GDM1 (cell line): Measurements from ENCODE around the gene MECR.

ENCODE experiments used
- DNase-seq: peaks from one replicate; lab custom pipeline; 2025; lab: John Stamatoyannopoulos, UW

MECR gene

DNA sequence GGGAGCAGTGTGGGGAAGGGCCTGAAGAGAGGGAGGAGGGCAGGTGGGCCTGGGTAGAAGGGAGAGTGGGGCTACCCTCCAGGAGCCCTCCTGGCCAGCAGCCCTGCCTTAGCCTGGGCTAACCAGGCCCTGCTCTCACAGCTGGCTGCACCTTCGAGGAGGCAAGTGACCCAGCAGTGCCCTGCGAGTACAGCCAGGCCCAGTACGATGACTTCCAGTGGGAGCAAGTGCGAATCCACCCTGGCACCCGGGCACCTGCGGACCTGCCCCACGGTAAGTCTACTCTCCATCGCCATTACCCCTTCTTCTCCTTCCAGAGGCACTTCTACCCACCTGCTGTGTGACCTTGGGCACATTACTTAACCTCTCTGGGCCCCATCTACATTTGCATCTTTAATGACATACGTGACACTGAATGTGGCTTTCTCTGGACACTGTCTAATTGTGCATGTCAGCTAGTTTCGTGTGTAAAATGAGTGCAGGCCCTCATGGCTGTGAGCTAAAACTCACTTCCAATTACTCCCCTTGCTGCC, 24.5 kb upstream of the MECR start:
- no peak for DNase-seq

DNA sequence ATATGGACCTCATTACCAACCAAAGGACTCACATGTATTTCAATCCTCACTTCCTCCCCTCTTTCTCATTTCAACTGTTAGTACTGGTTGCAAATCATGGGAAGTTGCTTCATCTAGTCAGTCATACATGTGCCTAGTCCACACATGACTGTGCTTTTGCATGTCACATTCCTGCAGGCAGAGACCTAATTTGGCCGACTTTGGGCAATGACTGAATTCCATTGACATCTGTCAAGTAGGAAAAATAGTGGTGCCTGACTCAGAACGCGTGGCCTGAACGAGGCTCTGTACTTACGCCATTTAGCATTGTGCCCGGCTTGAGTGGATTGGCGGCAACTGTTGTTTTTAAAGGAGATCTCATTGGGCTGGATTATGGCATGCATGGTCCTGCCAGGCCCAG, 23.6 kb upstream of the MECR start:
- no peak for DNase-seq

- DNase-seq = no peak
Observed at GRCh38 chr1:29253180-29253579, 22.4 kb upstream of the MECR start.

DNA sequence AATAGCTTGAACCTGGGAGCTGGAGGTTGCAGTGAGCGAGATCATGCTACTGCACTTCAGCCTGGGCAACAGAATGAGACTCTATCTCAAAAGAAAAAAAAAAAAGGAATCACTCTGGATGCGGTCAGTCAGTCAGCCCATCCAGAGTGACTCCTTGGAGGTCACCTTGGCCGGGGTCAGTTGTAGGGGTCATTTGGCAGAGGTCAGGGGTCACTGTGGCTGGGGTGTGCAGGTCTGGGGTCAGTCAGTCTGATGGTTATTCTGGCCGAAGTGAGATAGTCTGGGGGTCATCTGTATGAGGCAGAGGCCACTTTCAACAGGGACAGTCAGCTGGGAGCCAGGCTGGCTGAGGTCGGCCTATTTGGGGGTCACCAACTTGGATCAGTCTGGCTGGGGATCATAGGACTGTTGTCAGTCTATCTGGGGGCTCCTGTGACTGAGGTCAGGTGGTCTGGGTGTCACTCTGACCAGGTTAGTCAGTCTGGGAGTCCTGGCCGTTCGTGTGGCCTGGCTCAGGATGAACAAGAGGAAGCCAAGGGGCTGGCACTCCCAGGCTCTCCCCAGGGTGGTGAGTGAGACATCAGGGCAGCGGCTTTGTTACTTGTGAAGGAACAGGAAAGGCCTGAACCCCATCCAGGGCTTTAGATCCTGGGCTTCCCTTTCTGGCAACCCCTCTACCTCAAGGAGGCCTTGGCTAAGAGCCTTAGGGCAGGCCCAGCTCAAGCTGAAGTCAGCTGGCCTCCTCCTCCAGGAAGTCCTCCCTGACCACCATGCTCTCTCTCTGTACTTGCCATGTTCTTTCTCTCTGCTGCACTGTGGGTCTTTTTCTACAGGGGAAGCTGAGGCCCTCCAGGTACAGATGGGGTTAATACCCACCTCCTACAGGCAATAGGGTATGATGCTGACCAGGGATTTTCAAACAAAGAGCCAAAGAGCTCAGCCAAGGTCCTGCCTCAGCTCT, 20.7 kb upstream of the MECR start:
- DNase-seq = no peak

DNA sequence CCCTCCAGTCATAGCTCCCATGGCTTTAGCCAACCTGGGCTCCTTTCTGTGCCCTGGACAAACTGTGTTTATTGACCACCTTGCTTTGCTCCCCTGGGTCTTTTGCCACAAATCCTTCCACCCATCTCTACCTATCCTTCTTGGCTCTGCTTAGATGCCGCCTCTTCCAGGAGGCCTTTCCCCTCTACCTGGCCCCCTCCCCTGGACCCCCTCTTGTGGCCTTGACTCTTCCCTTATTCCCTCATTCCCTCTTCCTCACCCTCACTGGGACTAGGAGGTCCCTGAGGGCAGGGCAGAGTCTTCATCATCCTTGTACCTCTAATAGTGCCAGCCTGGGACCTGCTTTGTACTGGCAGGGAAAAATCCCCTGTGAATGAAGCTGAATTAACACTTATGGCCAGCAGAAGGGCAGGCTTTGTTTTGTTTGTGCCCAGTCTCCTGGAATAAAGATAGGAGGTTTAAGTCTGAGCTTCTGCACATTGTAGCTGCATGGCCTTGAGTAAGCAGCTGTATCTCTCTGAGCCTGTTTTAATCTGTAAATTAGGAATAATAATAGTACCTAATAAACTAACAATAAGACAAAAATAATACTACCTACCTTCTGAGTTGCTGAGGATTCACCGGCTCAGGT, 19.3 kb upstream of the MECR start:
- no peak for DNase-seq

DNA sequence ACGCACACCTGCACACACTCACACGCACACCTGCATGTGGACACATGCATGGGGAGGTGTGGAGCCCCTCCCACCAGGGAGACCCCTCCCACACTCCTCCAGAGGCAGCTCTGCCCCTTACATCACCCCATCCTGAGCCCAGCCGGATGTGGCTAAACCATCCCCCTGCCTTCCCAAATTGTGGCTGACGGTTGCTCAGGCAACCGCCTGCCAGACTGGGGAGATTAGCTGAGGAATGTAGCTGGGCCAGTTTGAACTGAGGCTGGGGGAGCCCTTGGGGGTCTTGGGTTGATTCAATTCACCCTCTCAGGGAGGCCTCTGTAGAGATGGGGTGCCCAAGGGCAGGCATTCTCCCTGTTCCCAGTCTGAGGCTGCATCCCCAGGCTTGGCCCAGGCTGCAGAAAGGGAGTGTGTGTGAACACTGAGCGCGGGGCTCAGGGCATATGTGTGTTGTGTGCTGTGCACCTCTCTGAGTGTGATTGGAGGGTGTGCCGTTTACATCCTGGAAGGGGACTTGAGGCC, 18.5 kb upstream of the MECR start:
- no peak for DNase-seq

GRCh38 chr1:29248409-29248808, 17.7 kb upstream of the MECR start:
- DNase-seq = no peak

- no peak for DNase-seq
Observed at GRCh38 chr1:29247571-29248273, 17.0 kb upstream of the MECR start.

- no peak for DNase-seq
Observed at GRCh38 chr1:29247044-29247443, 16.3 kb upstream of the MECR start.

DNA sequence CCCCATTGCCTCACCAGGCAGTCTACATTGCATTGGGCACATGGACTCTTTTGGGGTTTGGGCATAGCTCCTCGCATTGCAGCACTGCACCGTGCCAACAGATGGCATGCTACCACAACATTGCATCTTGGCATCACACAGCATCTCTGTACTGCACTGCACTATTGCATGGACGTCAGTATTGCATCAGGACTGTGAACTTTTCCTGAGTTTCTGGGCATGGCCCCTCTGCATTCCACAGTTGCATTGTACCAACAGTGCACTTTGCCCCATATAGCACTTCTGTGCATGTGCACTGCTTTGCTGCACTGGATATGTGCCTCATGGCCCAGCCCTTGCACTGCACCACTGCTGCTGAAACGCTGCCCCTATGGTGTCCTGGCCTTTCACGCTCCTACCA, 15.1 kb upstream of the MECR start:
- DNase-seq = no peak

DNA sequence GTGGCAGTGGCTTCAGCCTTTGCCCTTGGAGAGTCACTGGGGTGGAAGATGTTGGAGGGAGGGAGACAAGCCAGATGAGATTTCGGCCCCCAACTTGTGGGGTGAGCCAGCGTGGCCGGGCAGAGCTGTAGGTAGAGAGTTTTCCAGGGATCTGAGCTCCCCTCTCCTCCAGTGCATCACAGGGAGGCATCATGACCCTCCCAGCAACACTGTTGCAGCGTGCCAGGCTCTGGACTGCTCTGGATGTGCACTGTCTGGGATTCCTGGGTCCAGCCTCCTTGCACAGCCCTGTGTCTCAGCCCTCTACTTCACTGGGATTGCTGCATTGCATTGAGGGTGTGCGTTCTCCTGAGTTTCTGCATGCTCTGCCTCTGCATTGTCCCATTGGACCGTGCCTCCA, 14.5 kb upstream of the MECR start:
- no peak for DNase-seq

GRCh38 chr1:29243871-29244200, 13.1 kb upstream of the MECR start:
- no peak for DNase-seq

- no peak for DNase-seq
Observed at GRCh38 chr1:29243023-29243870, 12.5 kb upstream of the MECR start.

- DNase-seq = no peak
Observed at GRCh38 chr1:29240986-29241385, 10.3 kb upstream of the MECR start.

- no peak for DNase-seq
Observed at GRCh38 chr1:29240400-29240837, 9.7 kb upstream of the MECR start.

- no peak for DNase-seq
Observed at GRCh38 chr1:29239142-29239541, 8.4 kb upstream of the MECR start.

DNA sequence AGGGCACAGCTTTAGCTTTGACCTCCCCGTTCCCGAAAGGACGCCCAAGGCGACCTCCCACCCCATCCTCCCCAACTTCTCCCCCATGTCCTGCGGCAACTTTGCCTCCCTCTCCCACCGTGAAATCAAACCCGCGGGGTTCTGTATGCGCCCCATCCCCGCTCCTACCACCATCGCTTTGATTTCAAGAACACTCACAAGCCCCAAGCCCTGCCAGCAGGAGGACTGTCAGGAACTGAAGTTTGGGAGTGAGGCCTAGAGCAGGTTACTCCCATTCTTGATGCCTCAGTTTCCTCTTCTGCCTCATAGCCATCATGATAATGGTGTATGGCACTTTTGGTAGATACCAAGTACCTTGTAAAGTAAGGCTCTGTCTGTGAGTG, 7.9 kb upstream of the MECR start:
- DNase-seq = no peak

DNA sequence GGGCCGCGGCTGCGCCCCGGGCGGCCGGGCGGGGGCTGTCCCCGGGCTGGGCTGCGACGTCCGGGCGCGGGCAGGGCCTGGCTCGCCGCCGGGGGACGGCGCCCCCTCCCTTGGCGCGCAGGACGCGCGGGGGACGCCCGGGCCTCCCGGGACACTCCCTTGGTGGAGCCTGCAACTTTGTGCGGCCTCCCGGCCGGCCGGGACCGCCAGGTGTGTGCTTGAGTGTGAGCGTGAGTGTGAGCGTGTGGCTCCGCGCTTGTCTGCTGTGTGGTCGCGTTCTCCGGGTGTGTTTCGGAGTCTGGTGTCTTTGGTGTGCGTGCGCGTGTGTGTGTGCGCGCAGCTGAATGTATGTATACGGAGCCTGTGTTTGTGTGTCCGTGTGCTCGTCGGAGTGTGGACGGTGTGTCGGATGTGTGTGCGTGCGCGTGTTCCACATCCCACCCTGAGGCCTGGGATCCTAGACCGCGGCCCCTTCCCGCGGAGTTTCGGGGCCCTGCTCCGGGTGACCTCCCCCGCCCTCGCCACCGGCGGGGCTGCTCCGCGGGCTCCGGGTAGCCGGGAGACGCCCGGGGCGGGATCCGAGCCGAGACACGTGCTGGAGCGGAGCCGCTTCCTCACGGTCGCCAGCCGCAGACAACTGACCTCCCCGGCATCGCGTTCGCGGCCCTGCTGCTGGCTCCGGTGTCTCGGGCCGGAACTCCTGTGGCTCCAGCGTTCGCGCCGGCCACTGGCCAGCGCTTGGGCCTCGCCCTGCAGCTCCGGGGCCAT, 7.3 kb upstream of the MECR start:
- DNase-seq = no peak

DNA sequence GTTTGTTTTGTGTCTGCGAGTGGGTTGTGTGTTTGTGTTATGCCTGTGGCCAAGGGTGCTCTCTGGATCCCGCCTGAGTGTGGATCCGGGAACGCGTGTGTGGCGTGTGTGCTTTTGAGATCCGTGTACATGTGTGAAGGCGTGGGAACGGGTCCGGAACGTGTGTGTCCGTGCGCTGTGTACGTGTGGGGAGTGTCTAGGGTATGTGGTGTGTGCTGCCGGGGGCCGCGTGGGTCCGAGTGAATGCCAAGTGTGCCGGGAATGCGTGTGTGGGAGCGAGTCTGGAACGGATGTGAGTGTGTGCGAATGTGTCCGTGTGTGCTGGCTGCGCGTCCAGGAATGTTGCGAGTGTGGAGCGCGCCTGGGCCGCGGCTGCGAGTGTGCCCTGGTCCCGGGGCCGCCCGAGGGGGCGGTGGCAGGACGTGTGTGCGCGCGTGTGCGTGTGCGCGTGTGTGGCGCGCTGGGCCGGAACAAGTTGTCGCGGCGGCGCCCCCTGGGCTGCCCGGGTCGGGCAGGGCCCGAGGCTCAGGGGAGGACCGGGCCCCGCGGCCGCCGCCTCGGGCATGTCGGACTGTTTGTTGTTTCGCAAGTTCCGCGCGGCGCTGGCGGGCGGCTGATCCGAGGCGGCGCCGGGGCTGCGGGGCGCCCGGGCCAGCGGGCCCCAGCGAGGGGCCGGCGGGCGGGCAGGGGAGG, 6.5 kb upstream of the MECR start:
- no peak for DNase-seq

DNA sequence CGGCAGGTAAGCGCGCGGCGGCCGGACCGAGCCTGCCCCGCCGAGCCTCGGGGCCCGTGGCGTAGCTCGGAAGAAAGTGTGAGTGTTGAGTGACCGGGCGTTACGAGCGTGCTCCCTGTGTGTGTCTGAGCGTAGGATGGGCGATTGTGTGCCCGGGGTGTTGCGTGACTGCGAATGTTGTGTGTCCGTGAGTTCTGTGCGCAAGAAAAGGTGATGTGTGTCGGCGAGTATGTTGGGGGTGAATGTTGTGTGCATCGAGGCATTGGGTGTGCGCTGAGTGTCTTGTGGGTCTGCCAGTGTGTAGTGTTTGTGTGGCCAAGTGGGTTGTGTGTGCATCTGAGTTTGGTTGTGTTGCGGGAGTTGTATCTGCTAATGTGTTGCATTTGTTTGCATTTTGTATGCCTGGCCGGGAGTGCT, 6.0 kb upstream of the MECR start:
- DNase-seq = no peak
